ENCODE data around the gene KRTAP4-11.
"Not testable (repeated sequence)": the region's sequence is repeated elsewhere in the genome, so short reads cannot be mapped to it uniquely, and the experiment has no call there.

Gene KRTAP4-11

GRCh38 chr17:41123991-41124371, 5.8 kb upstream of the KRTAP4-11 start, which contains the start of gene KRTAP4-12:
Gene KRTAP4-12 (minus strand): TSS chr17:41124182. CDS start chr17:41124122, 60 bp downstream.
- DNase-seq (ENCODE audit: low read depth in 2 of 2): not testable (repeated sequence)

DNA sequence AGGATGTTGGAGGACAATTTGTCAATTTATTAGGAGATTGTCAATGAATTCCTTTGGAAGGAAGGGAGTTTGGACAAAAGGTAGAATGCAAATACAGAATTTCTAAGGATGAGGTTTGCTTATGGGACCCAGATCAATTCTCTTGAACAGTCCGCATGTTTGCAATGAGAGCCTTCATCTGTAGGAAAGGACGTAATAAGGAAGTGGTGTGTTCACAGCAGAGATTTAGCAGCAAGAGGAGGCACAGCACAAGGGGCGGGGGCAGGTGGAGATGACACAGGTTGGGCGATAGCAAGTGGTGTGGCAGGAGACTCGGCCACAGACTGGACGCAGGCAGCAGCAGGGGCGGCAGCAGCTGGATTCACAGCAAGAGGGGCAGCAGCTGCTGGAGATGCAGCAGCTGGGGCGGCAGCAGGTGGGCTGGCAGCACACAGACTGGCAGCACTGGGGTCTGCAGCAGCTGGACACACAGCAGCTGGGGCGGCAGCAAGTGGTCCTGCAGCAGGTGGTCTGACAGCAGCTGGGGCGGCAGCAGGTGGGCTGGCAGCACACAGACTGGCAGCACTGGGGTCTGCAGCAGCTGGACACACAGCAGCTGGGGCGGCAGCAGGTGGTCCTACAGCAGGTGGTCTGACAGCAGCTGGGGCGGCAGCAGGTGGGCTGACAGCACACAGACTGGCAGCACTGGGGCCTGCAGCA, 5.3 kb upstream of the KRTAP4-11 start:
- not testable (repeated sequence) for DNase-seq (ENCODE audit: low read depth in 2 of 2)

DNA sequence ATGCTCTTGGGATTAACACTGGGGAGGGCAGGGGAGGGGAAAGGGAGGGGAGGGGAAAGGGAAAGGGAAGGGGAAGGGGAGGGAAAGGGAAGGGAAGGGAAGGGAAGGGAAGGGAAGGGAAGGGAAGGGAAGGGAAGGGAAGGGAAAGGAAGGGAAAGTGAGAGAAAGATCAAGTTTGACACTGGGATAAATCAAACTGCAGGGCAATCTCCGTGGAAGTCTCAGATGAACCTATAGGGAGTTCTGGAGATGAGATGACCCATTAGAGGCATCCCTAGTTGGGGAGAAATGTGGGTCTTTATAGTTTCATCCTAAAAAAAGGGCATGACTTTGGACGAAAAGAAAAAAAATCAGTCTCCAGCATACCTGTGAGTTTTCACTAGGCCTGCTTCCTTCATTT, 3.6 kb upstream of the KRTAP4-11 start:
- no peak for DNase-seq (ENCODE audit: low read depth in 2 of 2)

DNA sequence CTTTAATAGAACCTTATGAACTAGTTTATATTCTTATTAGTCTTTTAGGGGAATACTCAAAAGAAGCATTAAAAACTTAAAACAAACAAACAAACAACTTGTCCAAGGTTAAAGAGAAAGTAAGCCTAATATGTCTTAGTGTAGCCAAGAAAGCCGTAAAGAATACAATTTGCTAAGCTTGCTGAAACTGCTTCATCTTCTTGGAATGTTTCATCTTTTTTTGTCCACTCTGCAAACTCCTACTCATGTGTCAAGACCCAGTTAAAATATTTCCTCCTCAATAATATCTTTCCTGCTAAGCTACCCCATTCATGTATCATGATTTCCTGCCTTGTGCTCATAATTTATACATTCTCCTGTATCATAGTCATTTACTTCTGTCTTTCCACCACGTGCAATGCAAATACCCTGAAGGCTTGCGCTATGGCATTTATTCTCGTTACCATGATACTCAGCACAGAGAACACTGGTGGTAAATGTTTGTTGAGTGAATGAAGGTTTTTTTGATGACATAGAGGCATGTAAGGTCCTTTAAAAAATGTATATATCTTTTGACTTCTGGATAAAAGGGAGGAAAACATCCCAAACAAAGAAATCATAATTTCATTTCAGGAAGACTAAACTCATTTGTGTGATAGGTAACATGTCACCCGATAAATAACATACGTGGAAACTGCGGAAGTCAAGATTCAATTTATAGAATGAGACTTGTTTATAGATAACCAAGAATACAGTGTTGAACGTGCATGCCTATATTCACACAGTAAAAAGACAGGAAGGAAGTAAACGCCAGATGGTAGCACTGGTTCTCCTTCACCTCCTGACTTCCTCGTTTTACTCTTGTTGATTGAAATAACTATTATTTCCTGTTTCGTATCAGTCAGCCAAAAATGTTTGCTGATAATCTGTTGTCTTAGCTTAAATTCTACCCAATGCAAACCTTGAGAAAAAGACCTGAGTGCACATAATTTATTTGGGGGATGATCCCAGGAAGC, 1.8 kb upstream of the KRTAP4-11 start:
- DNase-seq (ENCODE audit: low read depth in 2 of 2): not testable (repeated sequence)

GRCh38 chr17:41118721-41119120, 548 bp upstream of the KRTAP4-11 start:
- DNase-seq (ENCODE audit: low read depth in 2 of 2): no peak

DNA sequence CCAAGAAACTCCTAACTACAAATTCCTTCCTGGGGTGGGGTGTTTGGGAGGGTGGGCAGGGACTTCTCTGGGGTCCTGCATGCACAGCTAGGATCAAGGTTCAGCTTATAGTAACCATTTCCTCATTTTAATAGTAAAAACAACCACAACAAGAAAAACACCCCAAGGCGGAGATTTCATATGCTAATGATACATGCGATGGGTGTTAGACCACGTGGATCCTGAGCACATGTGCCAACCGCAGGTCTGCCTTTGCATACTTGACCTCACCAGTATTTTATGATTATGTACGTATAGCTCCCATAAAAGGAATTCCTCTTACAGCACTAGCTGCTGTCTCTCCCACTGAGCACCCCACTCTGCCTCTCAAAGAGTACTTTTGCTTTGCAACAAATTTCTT, 1.9 kb downstream of the KRTAP4-11 start:
- DNase-seq (ENCODE audit: low read depth in 2 of 2): no peak

GRCh38 chr17:41111151-41111885, 6.9 kb downstream of the KRTAP4-11 start:
- DNase-seq (ENCODE audit: low read depth in 2 of 2): no peak

DNA sequence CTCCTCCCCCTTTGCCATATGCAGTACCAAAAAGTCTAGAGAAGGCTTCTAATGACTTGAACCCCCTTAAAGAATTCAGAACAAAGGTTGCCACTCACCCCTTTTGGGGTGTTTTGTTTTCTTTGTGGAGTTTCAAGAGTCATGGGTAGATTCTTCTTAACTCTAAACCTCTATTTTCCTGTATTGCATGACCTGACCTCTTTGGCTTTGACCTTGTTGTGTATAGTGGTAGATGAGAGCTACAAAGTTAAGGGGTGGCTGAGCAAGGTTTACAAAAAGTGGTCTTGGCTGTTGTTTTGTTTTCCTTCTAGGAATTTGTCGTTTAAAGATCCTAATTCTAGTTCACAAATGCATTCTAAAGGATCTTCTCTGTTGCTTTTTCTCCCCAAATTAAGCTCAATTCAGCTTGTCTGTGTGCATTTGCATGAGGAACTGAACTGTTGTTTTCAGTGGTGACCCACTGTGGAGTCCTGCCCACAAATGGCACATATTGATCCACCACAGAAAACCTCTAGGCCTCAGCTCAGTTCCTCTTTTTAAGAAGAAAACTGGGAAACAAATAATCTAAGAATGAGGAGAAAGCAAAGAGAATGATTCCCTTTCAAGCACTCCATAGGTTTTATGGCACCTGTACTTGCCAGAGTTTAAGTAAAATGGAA, 9.3 kb downstream of the KRTAP4-11 start:
- not testable (repeated sequence) for DNase-seq (ENCODE audit: low read depth in 2 of 2)

DNA sequence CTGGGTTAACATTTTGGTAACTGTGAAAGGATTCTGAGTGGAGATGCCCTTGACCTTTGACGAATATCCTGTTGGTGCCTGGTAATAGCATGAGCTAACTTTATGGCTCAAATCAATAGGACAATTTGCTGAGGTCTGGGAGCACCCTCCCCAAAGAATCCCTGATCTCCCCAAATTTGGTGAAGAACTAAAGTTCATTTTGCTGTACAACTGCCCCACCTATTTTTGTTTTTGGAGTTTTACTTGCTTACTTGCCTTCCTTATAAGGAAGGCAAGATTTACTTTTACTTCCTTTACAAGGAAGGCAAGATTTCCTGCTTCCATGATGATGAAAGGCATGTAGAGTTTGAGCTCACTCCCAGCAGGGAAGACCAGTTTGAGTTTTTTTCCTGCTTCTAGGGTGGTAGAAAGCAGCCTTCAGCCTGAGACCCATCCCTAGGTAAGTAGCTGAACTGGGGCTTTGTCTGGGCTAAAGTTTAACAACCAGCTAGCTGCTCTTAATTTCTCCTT, 10.2 kb downstream of the KRTAP4-11 start:
- DNase-seq (ENCODE audit: low read depth in 2 of 2): no peak

- not testable (repeated sequence) for DNase-seq (ENCODE audit: low read depth in 2 of 2)
Measured at GRCh38 chr17:41105347-41105746, 12.8 kb downstream of the KRTAP4-11 start, which contains the start of gene KRTAP4-9. Gene KRTAP4-9 (plus strand): TSS chr17:41105389. CDS start chr17:41105389, 0 bp downstream.

DNA sequence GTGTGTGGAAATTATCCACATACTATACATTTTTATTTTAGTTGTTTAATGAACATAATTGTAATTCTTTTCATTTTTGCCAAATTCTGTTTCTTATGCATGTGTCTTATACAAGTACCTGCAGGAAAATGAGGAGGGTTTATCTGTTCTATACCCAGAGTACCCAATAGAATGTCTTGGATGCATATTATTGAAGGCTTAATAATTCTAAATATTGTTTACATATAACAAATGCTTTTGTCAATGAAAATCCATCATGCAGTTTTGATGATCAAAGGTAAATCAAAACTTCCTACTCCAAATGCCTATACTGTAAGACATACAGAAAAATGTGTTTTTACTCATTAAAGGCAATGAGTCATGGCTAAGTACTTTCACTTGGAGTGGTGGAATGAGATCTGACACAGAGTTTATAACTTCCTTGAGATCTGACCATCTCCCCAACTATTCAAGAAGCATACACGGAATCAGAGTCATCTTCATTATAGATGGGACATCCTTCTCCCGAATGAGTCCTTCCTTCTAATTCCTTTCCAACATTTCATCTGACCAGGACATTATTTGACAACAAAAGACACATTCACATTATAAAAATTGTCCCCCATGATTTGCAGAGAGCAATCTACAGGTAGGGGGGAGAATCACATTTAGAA, 13.7 kb downstream of the KRTAP4-11 start:
- not testable (repeated sequence) for DNase-seq (ENCODE audit: low read depth in 2 of 2)

GRCh38 chr17:41103896-41104295, 14.3 kb downstream of the KRTAP4-11 start:
- DNase-seq (ENCODE audit: low read depth in 2 of 2): no peak

- DNase-seq (ENCODE audit: low read depth in 2 of 2): no peak
Measured at GRCh38 chr17:41101586-41102259, 16.4 kb downstream of the KRTAP4-11 start, which contains the start of gene KRTAP4-16. Gene KRTAP4-16 (minus strand): TSS chr17:41102209. CDS start chr17:41102209, 0 bp downstream.

GRCh38 chr17:41099682-41100480, 18.3 kb downstream of the KRTAP4-11 start:
- not testable (repeated sequence) for DNase-seq (ENCODE audit: low read depth in 2 of 2)

DNA sequence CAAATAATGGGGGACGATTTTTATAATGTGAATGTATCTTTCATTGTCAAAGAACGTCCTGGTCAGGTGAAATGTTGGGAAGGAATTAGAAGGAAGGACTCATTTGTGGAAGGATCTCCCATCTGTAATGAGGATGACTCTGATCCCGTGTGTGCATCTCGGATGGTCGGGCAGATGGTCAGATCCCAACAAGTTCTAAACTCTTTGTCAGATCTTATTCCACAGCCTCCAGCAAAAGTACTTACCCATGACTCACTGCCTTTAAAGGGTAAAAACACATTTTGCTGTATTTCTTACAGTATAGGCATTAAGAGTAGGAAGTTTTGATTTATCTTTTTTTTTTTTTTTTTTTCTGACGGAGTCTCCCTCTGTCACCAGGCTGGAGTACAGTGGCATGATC, 19.7 kb downstream of the KRTAP4-11 start:
- no peak for DNase-seq (ENCODE audit: low read depth in 2 of 2)

DNA sequence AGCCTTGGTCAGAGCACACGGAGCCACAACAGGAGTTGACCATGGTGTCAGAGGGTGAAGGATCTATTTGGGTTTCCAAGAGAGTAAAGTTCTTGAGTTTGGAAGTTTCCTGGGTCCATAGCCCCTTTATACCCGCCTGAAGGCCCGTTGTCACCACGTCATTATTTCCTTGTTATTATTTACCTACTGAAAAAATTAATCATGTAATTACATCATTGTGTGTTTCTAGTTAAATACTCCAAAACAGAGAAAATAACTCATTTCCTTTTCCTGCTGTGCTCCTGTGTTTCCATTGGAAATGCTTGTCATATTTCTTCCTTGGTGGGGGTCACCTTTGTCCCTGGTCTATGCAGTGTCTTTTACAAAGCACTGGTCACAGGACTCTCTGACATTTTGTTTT, 20.1 kb downstream of the KRTAP4-11 start, which contains the start of gene KRTAP4-8:
Gene KRTAP4-8, minus strand, starts transcription at position 101 of the 400 bp plus-strand sequence. Its CDS starts 58 bp downstream, at position 43.
- no peak for DNase-seq (ENCODE audit: low read depth in 2 of 2)

- no peak for DNase-seq (ENCODE audit: low read depth in 2 of 2)
Measured at GRCh38 chr17:41096055-41096454, 22.1 kb downstream of the KRTAP4-11 start.

- DNase-seq (ENCODE audit: low read depth in 2 of 2): not testable (repeated sequence)
Measured at GRCh38 chr17:41088760-41089352, 29.3 kb downstream of the KRTAP4-11 start.

Measured in activated CD8-positive, alpha-beta memory T cell treated with anti-CD3 and anti-CD28 coated beads for 4 hours (primary cell).